A549 (cell line): ENCODE measurements around the gene KANSL1. TPM values are rescaled to one million over a fixed set of nuclear protein-coding genes. Genes with fewer than 3 reads are reported as not detected.

Experiments
- ATAC-seq, 2 experiments: fragments of 200-7000 bp in 1 of 2; fragments of >200 bp in 1 of 2; cut with Nextera tagmentation in 1 of 2; cut with Tn5 transposase in 1 of 2; 3 replicates each; pipeline versions ENCODE4 v1.8.0 to v1.9.1; 2018 to 2020; ENCODE audit warnings: mild to moderate bottlenecking in 1 of 2, moderate library complexity in 1 of 2
- CTCF ChIA-PET: fragments of 300-600 bp; sonication (Branson Sonifier 250); formaldehyde crosslinking; extraction: SDS; loops from one replicate; lab custom pipeline; 2021; ENCODE audit warnings: antibody characterized with exemption, inconsistent platforms; lab: Yijun Ruan, JAX
- POLR2A ChIA-PET: fragments of 350-600 bp; formaldehyde crosslinking; extraction: SDS; loops from one replicate; lab custom pipeline; 2021; ENCODE audit warnings: antibody characterized with exemption, inconsistent platforms; lab: Yijun Ruan, JAX
- DNase-seq, 2 experiments: peaks; one replicate each; pipeline versions ENCODE4 v3.0.0 to v3.0.0-alpha.2; 2011 to 2016; ENCODE audit warnings: low read depth in 1 of 2, low spot score in 1 of 2
- FAIRE-seq: peaks from 2 replicates; lab custom pipeline; 2011; peaks lifted over from hg19 to GRCh38; lab: Jason Lieb, UNC
- H3K27ac ChIP-seq, 2 experiments: fragments of >200 bp; sonication (Bioruptor Twin); formaldehyde crosslinking; 3 replicates each; pipeline ENCODE4 v1.5.1; 2016 to 2017
- H3K4me1 ChIP-seq: fragments of >200 bp; sonication (Bioruptor Twin); formaldehyde crosslinking; 3 replicates; pipeline ENCODE4 v1.6.1; 2016
- H3K4me2 ChIP-seq: fragments of >200 bp; sonication (Bioruptor Twin); formaldehyde crosslinking; 3 replicates; pipeline ENCODE4 v1.6.1; 2016
- H3K4me3 ChIP-seq: fragments of >200 bp; sonication (Bioruptor Twin); formaldehyde crosslinking; 3 replicates; pipeline ENCODE4 v1.5.1; 2016
- H3K9me3 ChIP-seq: fragments of >200 bp; sonication (Bioruptor Twin); formaldehyde crosslinking; 3 replicates; pipeline ENCODE4 v1.6.1; 2016
- BHLHE40 ChIP-seq: IDR thresholded peaks from 2 replicates; pipeline ENCODE4 v1.6.1; 2012; ENCODE audit warnings: low read depth, low read length, inconsistent platforms
- CEBPB ChIP-seq, 2 experiments: fragments of >200 bp in 1 of 2; sonication (Bioruptor Twin) in 1 of 2; formaldehyde crosslinking in 1 of 2; IDR thresholded peaks; 2 replicates each; pipeline ENCODE4 v1.6.1; 2012 to 2016
- CHD2 ChIP-seq: fragments of 150-350 bp; IDR thresholded peaks from 2 replicates; pipeline ENCODE4 v1.6.1; 2014; ENCODE audit warnings: low read length; ENCODE audit not compliant: partially characterized antibody
- EHF ChIP-seq: fragments of 250-450 bp; sonication (Bioruptor Pico); IDR thresholded peaks from 2 replicates; pipeline ENCODE4 v1.5.0; 2020; ENCODE audit warnings: mild to moderate bottlenecking
- EHMT2 ChIP-seq: fragments of 200-600 bp; sonication (generic); IDR thresholded peaks from 2 replicates; pipeline ENCODE4 v1.6.1; 2016; ENCODE audit warnings: antibody characterized with exemption, low read depth, mild to moderate bottlenecking, moderate library complexity
- FOSB ChIP-seq: fragments of 250-450 bp; sonication (Bioruptor Pico); IDR thresholded peaks from 2 replicates; pipeline ENCODE4 v1.5.0; 2020; ENCODE audit warnings: mild to moderate bottlenecking, moderate library complexity
- FOXS1 ChIP-seq: fragments of 250-450 bp; sonication (Bioruptor Pico); IDR thresholded peaks from 2 replicates; pipeline ENCODE4 v1.5.0; 2020; ENCODE audit warnings: mild to moderate bottlenecking, moderate library complexity
- HDAC2 ChIP-seq: fragments of 200-600 bp; sonication (generic); IDR thresholded peaks from 2 replicates; pipeline ENCODE4 v1.6.1; 2016
- HOXA7 ChIP-seq: fragments of 250-450 bp; sonication (Bioruptor Pico); IDR thresholded peaks from 2 replicates; pipeline ENCODE4 v1.5.0; 2020; ENCODE audit warnings: mild to moderate bottlenecking, moderate library complexity
- HOXB5 ChIP-seq: fragments of 250-450 bp; sonication (Bioruptor Pico); IDR thresholded peaks from 2 replicates; pipeline ENCODE4 v1.5.0; 2020; ENCODE audit warnings: mild to moderate bottlenecking, moderate library complexity
- JUN ChIP-seq, 2 experiments: fragments of >200 bp; sonication (Bioruptor Twin); formaldehyde crosslinking; IDR thresholded peaks; 2 replicates in 1 of 2; 3 replicates in 1 of 2; pipeline ENCODE4 v1.6.1; 2016 to 2017
- KDM1A ChIP-seq: fragments of 200-600 bp; sonication (generic); IDR thresholded peaks from 2 replicates; pipeline ENCODE4 v1.6.1; 2016; ENCODE audit warnings: low read depth, mild to moderate bottlenecking
- KDM5A ChIP-seq: fragments of 200-600 bp; sonication (generic); IDR thresholded peaks from 2 replicates; pipeline ENCODE4 v1.6.1; 2016; ENCODE audit warnings: antibody characterized with exemption, mild to moderate bottlenecking
- MAFK ChIP-seq: fragments of 450-650 bp; IDR thresholded peaks from 2 replicates; pipeline ENCODE4 v1.6.1; 2014; ENCODE audit not compliant: partially characterized antibody
- MYC ChIP-seq: IDR thresholded peaks from 2 replicates; pipeline ENCODE4 v1.6.1; 2012; ENCODE audit warnings: mild to moderate bottlenecking, inconsistent platforms, low read length, improper control_type of control experiment, borderline replicate concordance
- NFE2L2 ChIP-seq: fragments of 150-350 bp; conservative IDR thresholded peaks from 2 replicates; pipeline ENCODE4 v1.6.1; 2014; ENCODE audit warnings: low read length
- NPAS2 ChIP-seq: fragments of 250-450 bp; sonication (Bioruptor Pico); IDR thresholded peaks from 2 replicates; pipeline ENCODE4 v1.8.0; 2022; ENCODE audit warnings: mild to moderate bottlenecking, moderate library complexity, borderline replicate concordance
- NR3C1 ChIP-seq: fragments of >200 bp; sonication (Bioruptor Twin); formaldehyde crosslinking; IDR thresholded peaks from 3 replicates; pipeline ENCODE4 v1.6.1; 2017
- PHF8 ChIP-seq: fragments of 200-600 bp; sonication (generic); IDR thresholded peaks from 2 replicates; pipeline ENCODE4 v1.6.1; 2016; ENCODE audit warnings: low read depth, mild to moderate bottlenecking, antibody characterized with exemption, moderate library complexity, borderline replicate concordance
- RAD21 ChIP-seq, 2 experiments: fragments of >200 bp in 1 of 2; sonication (Bioruptor Twin) in 1 of 2; formaldehyde crosslinking in 1 of 2; IDR thresholded peaks in 1 of 2; conservative IDR thresholded peaks in 1 of 2; 2 replicates in 1 of 2; 3 replicates in 1 of 2; pipeline ENCODE4 v1.6.1; 2012 to 2018; ENCODE audit warnings: inconsistent platforms in 1 of 2
- RFX5 ChIP-seq: fragments of 450-650 bp; IDR thresholded peaks from 2 replicates; pipeline ENCODE4 v1.7.1; 2014; ENCODE audit warnings: antibody characterized with exemption, mild to moderate bottlenecking, moderate library complexity
- RNF2 ChIP-seq: fragments of 200-600 bp; sonication (generic); IDR thresholded peaks from 2 replicates; pipeline ENCODE4 v1.6.1; 2016; ENCODE audit warnings: low read depth, mild to moderate bottlenecking, antibody characterized with exemption, moderate library complexity, borderline replicate concordance
- SMC3 ChIP-seq: fragments of >200 bp; sonication (Bioruptor Twin); formaldehyde crosslinking; IDR thresholded peaks from 3 replicates; pipeline ENCODE4 v1.6.1; 2018; ENCODE audit warnings: inconsistent platforms
- SREBF2 ChIP-seq: fragments of 450-650 bp; IDR thresholded peaks from 2 replicates; pipeline ENCODE4 v1.6.1; 2014; ENCODE audit warnings: mild to moderate bottlenecking, moderate library complexity
- TFCP2L1 ChIP-seq: fragments of 250-450 bp; sonication (Bioruptor Pico); IDR thresholded peaks from 2 replicates; pipeline ENCODE4 v1.5.0; 2021; ENCODE audit warnings: mild to moderate bottlenecking
- TP53 ChIP-seq: fragments of 250-450 bp; sonication (Bioruptor Pico); IDR thresholded peaks from 2 replicates; pipeline ENCODE4 v1.5.0; 2021; ENCODE audit warnings: mild to moderate bottlenecking, moderate library complexity
- ZFP36 ChIP-seq: fragments of 450-650 bp; IDR thresholded peaks from 2 replicates; pipeline ENCODE4 v1.6.1; 2014; ENCODE audit warnings: borderline replicate concordance; ENCODE audit not compliant: partially characterized antibody
- WGBS: methylation state at CpG from one replicate; pipeline ENCODE4 v1.1.6; 2017; ENCODE audit errors: missing lambda C conversion rate; 5-methylcytosine and 5-hydroxymethylcytosine counted together
- polyA plus RNA-seq, 4 experiments: library from polyadenylated mRNA; depleted of rRNA in 3 of 4; stranded (reverse); fragments of >200 nt; fragmentation: RNase III in 1 of 4; extraction: RNeasy Plus Mini Kit Qiagen cat#74134 plus additional on column Dnase treatment in 1 of 4; gene quantifications; 2 replicates in 3 of 4; 3 replicates in 1 of 4; pipeline ENCODE4 v1.2.3, GENCODE V29; 2011 to 2017
- TF ChIP-seq, protein P1 (sequence below): fragments of 250-450 bp; sonication (Bioruptor Pico); IDR thresholded peaks from 2 replicates; pipeline ENCODE4 v1.5.0; 2020; ENCODE audit warnings: low read depth, mild to moderate bottlenecking, moderate library complexity
- TF ChIP-seq, protein P2 (sequence below): fragments of >200 bp; sonication (Bioruptor Twin); formaldehyde crosslinking; IDR thresholded peaks from 3 replicates; pipeline ENCODE4 v1.6.1; 2016
- TF ChIP-seq, protein P3 (sequence below): fragments of >200 bp; sonication (Bioruptor Twin); formaldehyde crosslinking; IDR thresholded peaks from 2 replicates; pipeline ENCODE4 v1.6.1; 2016
- TF ChIP-seq, protein P4 (sequence below): IDR thresholded peaks from 2 replicates; pipeline ENCODE4 v1.6.1; 2012

Gene KANSL1
- polyA plus RNA-seq, 2 of the 4 experiments (the other 2 are of a cell fraction) = 22.6 to 27.9 TPM

DNA sequence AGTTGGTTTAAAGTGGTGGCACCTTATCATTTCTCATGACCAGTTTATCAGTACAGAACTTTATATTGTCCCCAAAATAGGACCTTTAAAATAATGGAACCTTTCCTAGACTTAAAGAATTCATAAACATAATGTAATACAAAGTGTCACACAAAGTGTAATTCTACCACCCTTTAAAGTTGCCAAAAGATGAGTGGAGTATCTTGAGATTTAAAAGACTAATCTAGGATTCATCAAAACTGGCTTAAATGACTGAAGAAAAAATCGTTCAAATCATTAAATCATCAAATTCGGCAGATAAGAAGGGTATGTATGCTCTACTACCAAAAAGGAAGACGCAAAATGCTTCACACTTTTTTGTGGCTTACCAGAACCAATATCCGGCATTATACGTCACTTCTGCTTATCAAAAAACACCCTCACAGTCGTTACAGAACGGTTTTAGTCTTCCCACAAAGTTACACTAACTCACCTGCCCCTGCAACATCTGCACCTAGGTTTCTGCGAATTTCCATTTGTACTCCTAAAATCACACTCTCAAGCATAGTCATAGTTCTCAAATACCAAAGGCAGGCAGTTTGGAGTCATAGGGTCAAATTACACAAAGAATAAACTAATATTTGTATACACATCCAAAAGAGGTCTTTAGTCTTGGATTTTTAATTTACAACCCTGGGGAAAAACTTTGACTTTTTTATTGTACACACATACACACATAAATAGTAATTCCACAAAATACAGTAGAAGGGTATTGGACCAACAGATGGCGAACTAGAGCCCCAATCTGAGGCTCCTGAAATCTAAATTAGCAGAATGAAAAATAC lies 1.4 kb upstream of the KANSL1 start (continued):
- TF ChIP-seq RFX5 = no peak
- TF ChIP-seq NR3C1 = no peak
- no peak for TF ChIP-seq KDM1A
- no peak for TF ChIP-seq CEBPB (IDR thresholded peaks at IDR 0.05)
- TF ChIP-seq RAD21 (conservative IDR thresholded peaks at IDR 0.05 in 1 of 2, IDR thresholded peaks at IDR 0.05 in 1 of 2) = peak; percentile 60 to 63
- TF ChIP-seq BHLHE40 = no peak
- no peak for TF ChIP-seq FOXS1 (CRISPR knock-in tag)
- TF ChIP-seq HOXB5 = no peak

DNA sequence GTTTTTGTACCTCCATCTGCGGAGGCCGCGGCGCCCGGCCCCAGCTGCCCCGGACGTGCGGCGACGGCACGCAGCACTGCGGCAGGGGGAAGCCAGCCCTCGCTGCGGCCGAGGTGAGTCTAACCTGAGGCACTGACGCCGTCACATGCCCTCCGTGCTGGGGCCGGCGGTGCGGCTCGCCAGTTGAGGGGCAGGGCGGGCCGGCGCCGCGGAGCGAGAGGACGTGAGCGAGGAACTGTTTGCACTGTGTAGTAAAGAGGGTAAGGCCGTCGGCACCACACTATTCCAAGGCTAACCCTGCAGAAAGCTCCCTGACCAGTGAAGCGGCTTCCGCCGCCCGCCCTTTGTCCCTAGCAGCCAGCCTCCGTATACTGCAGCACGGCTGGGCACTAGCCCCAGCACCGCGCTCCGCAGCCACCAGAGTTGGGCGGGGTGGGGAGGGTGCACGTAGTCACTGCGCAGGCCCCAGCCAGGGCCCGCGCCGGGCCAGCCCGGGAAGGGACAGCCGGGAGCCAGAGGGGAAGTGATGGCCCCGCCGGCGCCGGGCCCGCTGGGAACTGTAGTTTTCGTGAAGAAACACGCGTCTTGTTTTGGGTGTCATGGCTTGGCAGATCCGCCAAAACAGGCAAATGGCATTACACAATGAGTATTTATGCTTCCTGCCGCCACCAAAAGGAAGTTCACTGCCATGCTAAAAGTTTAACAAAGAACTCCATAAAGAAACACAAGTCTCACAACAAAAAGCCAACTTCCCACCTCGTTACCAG lies 580 bp upstream of the KANSL1 start:
- Histone ChIP-seq H3K27ac (peak overlapping the region; percentile 90 to 97), H3K4me1 (peaks cover 49% of the 10 kb centered on the region), H3K9me3 (no peaks in the 10 kb centered on the region), H3K4me2 (peak overlapping the region; percentile 77), H3K4me3 (peak overlapping the region; percentile 65)
- CTCF ChIA-PET = interaction anchor here (0.6 to 2.9 kb wide), 47 partner anchors 8 to 619 kb away, joined by 3 to 205 read pairs (median 14); no protein-coding TSS in a partner anchor
- DNase-seq (peak; percentile 97 to 100), FAIRE-seq (peak; percentile 76), ATAC-seq (peak; percentile 84 to 97)
- POLR2A ChIA-PET = interaction anchor here (0.9 to 2.3 kb wide), 13 partner anchors 9 to 612 kb away, joined by 3 to 23 read pairs (median 5); no protein-coding TSS in a partner anchor
- 2% methylated on average over 55 of the region's 60 CpGs for WGBS
- TF ChIP-seq, protein P1, sequence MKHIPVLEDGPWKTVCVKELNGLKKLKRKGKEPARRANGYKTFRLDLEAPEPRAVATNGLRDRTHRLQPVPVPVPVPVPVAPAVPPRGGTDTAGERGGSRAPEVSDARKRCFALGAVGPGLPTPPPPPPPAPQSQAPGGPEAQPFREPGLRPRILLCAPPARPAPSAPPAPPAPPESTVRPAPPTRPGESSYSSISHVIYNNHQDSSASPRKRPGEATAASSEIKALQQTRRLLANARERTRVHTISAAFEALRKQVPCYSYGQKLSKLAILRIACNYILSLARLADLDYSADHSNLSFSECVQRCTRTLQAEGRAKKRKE (CRISPR knock-in tag) = no peak; the same call in 1 of the 2 replicates
- TF ChIP-seq MAFK (no peak), RFX5 (no peak), KDM5A (peak; percentile 52), FOSB (no peak), EHF (no peak), HDAC2 (no peak), TFCP2L1 (CRISPR knock-in tag) (peak; percentile 97; the same call in 1 of the 2 replicates), HOXB5 (no peak), NFE2L2 (no peak), HOXA7 (CRISPR knock-in tag) (no peak), EHMT2 (no peak), MYC (peak; percentile 84; the same call in 1 of the 2 replicates), RNF2 (no peak), CHD2 (no peak), NPAS2 (no peak), SMC3 (no peak; the same call in 1 of the 3 replicates), KDM1A (no peak), SREBF2 (0 out of 2 replicates have a peak, but pooled peaks have one; percentile 10), JUN (IDR thresholded peaks at IDR 0.05) (peak; percentile 74 to 89; a peak in 3 of 5 replicates), ZFP36 (no peak), PHF8 (peak; percentile 87), TP53 (CRISPR knock-in tag) (0 out of 2 replicates have a peak, but pooled peaks have one; percentile 28)
- TF ChIP-seq, protein P2, sequence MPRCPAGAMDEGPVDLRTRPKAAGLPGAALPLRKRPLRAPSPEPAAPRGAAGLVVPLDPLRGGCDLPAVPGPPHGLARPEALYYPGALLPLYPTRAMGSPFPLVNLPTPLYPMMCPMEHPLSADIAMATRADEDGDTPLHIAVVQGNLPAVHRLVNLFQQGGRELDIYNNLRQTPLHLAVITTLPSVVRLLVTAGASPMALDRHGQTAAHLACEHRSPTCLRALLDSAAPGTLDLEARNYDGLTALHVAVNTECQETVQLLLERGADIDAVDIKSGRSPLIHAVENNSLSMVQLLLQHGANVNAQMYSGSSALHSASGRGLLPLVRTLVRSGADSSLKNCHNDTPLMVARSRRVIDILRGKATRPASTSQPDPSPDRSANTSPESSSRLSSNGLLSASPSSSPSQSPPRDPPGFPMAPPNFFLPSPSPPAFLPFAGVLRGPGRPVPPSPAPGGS = peak; percentile 94
- TF ChIP-seq, protein P3, sequence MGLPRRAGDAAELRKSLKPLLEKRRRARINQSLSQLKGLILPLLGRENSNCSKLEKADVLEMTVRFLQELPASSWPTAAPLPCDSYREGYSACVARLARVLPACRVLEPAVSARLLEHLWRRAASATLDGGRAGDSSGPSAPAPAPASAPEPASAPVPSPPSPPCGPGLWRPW = no peak
- TF ChIP-seq, protein P4, sequence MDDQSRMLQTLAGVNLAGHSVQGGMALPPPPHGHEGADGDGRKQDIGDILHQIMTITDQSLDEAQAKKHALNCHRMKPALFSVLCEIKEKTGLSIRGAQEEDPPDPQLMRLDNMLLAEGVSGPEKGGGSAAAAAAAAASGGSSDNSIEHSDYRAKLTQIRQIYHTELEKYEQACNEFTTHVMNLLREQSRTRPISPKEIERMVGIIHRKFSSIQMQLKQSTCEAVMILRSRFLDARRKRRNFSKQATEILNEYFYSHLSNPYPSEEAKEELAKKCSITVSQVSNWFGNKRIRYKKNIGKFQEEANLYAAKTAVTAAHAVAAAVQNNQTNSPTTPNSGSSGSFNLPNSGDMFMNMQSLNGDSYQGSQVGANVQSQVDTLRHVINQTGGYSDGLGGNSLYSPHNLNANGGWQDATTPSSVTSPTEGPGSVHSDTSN = no peak; the same call in 1 of the 2 replicates
